Esophagus muscularis mucosa (tissue), 4 donors: ENCODE results near the gene FBXL4. TPM values are rescaled to one million over a fixed set of nuclear protein-coding genes. Genes with fewer than 3 reads are reported as not detected.

Source experiments
- DNase-seq: peaks from one replicate; pipeline ENCODE4 v3.0.0-alpha.2; 2017; ENCODE audit errors: extremely low spot score
- H3K27ac ChIP-seq, 4 donors: fragments of 200-600 bp; sonication (generic); replicated peaks in 1 of 4; 1 replicate in 3 of 4; 2 replicates in 1 of 4; pipeline ENCODE4 v1.5.1; 2016 to 2019; ENCODE audit warnings: mild to moderate bottlenecking in 1 of 4
- H3K27me3 ChIP-seq, 4 donors: fragments of 200-600 bp; sonication (generic); one replicate each; pipeline versions ENCODE4 v1.5.1 to v1.6.0; 2016 to 2019
- H3K36me3 ChIP-seq, 4 donors: fragments of 200-600 bp; sonication (generic); one replicate each; pipeline ENCODE4 v1.5.1; 2016 to 2019
- H3K4me1 ChIP-seq, 4 donors: fragments of 200-600 bp; sonication (generic); one replicate each; pipeline ENCODE4 v1.5.1; 2016 to 2019
- H3K4me3 ChIP-seq, 4 donors: fragments of 200-600 bp; sonication (generic); 1 replicate in 2 of 4; 2 replicates in 2 of 4; pipeline ENCODE4 v1.5.1; 2016 to 2019; ENCODE audit warnings: mild to moderate bottlenecking in 4 of 4, moderate library complexity in 1 of 4
- H3K9me3 ChIP-seq, 4 donors: fragments of 200-600 bp; sonication (generic); 1 replicate in 3 of 4; 2 replicates in 1 of 4; pipeline ENCODE4 v1.5.1; 2016 to 2019
- CTCF ChIP-seq, 3 experiments: fragments of 200-600 bp in 2 of 3; fragments of 450-650 bp in 1 of 3; sonication (generic) in 2 of 3; IDR thresholded peaks; one replicate each; pipeline ENCODE4 v1.5.1; 2017 to 2019; ENCODE audit warnings: antibody characterized with exemption in 3 of 3, mild to moderate bottlenecking in 2 of 3, moderate library complexity in 1 of 3
- EP300 ChIP-seq: sonication (generic); formaldehyde crosslinking; IDR thresholded peaks from one replicate; pipeline ENCODE4 v1.6.1; 2017; ENCODE audit warnings: antibody characterized with exemption
- POLR2A ChIP-seq: fragments of 450-650 bp; IDR thresholded peaks from one replicate; pipeline ENCODE4 v1.6.1; 2017; ENCODE audit warnings: antibody characterized with exemption, moderate library complexity, mild to moderate bottlenecking, low read depth
- POLR2AphosphoS5 ChIP-seq, 2 donors: sonication (generic); formaldehyde crosslinking; IDR thresholded peaks; one replicate each; pipeline ENCODE4 v1.6.1; 2017; ENCODE audit warnings: antibody characterized with exemption in 2 of 2
- WGBS: methylation state at CpG from one replicate; pipeline ENCODE4 v1.1.5; 2018; 5-methylcytosine and 5-hydroxymethylcytosine counted together
- intact Hi-C: fragments of 100-400 bp; cut with DNase I; formaldehyde crosslinking; loops from one replicate; pipeline ENCODE4 v1.15.1; 2023
- total RNA-seq, 4 donors: library from RNA; depleted of rRNA; stranded (reverse); fragments of >200 nt; gene quantifications; one replicate each; pipeline versions ENCODE4 v1.1.0 to v1.2.1, GENCODE V29; 2016

Gene FBXL4
- total RNA-seq, 4 donors from 2014 or later, result 11.8 to 17.8 (median 15.6) TPM

- intact Hi-C loops, result no loop called here
Measured at GRCh38 chr6:98831057-98831958, 116.4 kb downstream of the FBXL4 start.

GRCh38 chr6:98830146-98830545, 117.6 kb downstream of the FBXL4 start:
- H3K4me1 ChIP-seq, result peaks cover 52 to 67% (median 59%) of the 10 kb centered on the region in 4 donors
- no peak for TF ChIP-seq POLR2A
- no peak for TF ChIP-seq POLR2AphosphoS5 (IDR thresholded peaks at IDR 0.05)
- TF ChIP-seq CTCF (IDR thresholded peaks at IDR 0.05), result no peak
- TF ChIP-seq EP300, result no peak
- WGBS, result 28% methylated on average over 2 of the region's 2 CpGs

More at GRCh38 chr6:98831057-98831958, 116.4 kb downstream of the FBXL4 start:
- TF ChIP-seq POLR2AphosphoS5 (IDR thresholded peaks at IDR 0.05) (no peak), EP300 (no peak), CTCF (IDR thresholded peaks at IDR 0.05) (no peak), POLR2A (no peak)
- 8% methylated on average over 26 of the region's 58 CpGs for WGBS
- H3K27me3 ChIP-seq, result peaks cover 3 to 97% (median 86%) of the 10 kb centered on the region in 4 donors
- H3K4me1 ChIP-seq, result peaks cover 61 to 76% (median 69%) of the 10 kb centered on the region in 4 donors
- H3K4me3 ChIP-seq, result peak overlapping the region in 1 of 4 donors; percentile 1
- H3K27ac ChIP-seq, result no peak overlapping the region
- H3K36me3 ChIP-seq, result no peaks in the 10 kb centered on the region
- DNase-seq, result no peak
- no peaks in the 10 kb centered on the region for H3K9me3 ChIP-seq

GRCh38 chr6:98828941-98829411, 118.8 kb downstream of the FBXL4 start:
- no peak for TF ChIP-seq CTCF (IDR thresholded peaks at IDR 0.05)
- no peak for TF ChIP-seq POLR2A
- TF ChIP-seq POLR2AphosphoS5 (IDR thresholded peaks at IDR 0.05), result no peak
- TF ChIP-seq EP300, result no peak
- Histone ChIP-seq H3K36me3 (no peaks in the 10 kb centered on the region), H3K4me3 (no peak overlapping the region), H3K9me3 (no peaks in the 10 kb centered on the region), H3K4me1 (peaks cover 51 to 67% (median 59%) of the 10 kb centered on the region in 4 donors), H3K27me3 (peaks cover 0 to 97% (median 93%) of the 10 kb centered on the region in 4 donors), H3K27ac (no peak overlapping the region)
- 17% methylated on average over 14 of the region's 14 CpGs for WGBS
- DNase-seq, result no peak
- intact Hi-C loops, result no loop called here

More at GRCh38 chr6:98830146-98830545, 117.6 kb downstream of the FBXL4 start:
- Histone ChIP-seq H3K36me3 (no peaks in the 10 kb centered on the region), H3K4me3 (no peak overlapping the region), H3K27me3 (peaks cover 1 to 97% (median 86%) of the 10 kb centered on the region in 4 donors), H3K27ac (no peak overlapping the region), H3K9me3 (no peaks in the 10 kb centered on the region)
- intact Hi-C loops, result no loop called here
- no peak for DNase-seq

GRCh38 chr6:98828211-98828788, 119.4 kb downstream of the FBXL4 start:
- TF ChIP-seq CTCF (IDR thresholded peaks at IDR 0.05) (no peak), POLR2A (no peak), POLR2AphosphoS5 (IDR thresholded peaks at IDR 0.05) (no peak), EP300 (no peak)
- WGBS, result 17% methylated on average over 11 of the region's 12 CpGs

More at GRCh38 chr6:98828211-98828788, 119.4 kb downstream of the FBXL4 start:
- peaks cover 45 to 63% (median 55%) of the 10 kb centered on the region in 4 donors for H3K4me1 ChIP-seq
- no peak overlapping the region for H3K4me3 ChIP-seq
- H3K9me3 ChIP-seq, result no peaks in the 10 kb centered on the region
- intact Hi-C loops, result no loop called here
- no peaks in the 10 kb centered on the region for H3K36me3 ChIP-seq
- H3K27me3 ChIP-seq, result peaks cover 0 to 100% (median 95%) of the 10 kb centered on the region in 4 donors
- no peak for DNase-seq
- H3K27ac ChIP-seq, result no peak overlapping the region
